ENCODE measurements around the gene PCDHB5.
"Not testable (repeated sequence)": the region's sequence is repeated elsewhere in the genome, so short reads cannot be mapped to it uniquely, and the experiment has no call there.

PCDHB5 gene

DNA sequence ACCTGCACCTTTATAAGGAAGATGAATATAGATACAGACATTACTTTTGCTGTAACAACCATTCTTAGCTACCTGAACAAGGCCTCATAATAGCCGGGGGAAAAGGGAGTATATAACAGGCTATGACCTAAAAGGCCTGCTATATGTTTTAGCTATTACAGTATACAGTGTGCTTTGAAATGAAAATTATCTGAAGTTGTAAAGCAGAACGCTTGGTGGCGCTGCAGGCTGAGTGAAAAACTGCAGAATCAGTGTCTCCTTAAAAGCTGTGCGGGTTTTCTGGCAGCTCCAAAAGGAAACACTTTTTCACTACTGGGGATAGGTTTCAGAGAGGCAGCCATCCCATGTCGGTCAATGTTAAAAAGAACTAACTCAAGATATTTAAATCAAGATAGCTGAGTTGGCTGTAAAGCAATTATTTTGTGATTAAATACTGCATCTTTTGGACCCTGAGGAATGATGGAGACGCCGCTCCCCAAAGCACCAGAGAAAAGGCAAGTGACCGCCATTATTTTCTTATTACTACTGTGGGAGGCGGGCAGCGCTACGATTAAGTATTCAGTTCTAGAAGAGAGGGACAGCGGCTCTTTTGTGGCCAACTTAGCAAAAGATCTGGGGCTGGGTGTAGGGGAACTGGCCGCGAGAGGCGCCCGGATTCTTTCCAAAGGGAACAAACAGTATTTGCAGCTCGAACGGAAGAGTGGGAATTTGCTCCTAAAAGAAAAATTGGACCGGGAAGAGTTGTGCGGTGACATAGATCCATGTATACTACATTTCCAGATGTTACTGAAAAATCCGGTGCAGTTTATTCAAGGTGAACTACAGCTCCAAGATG lies 20.8 kb downstream of the PCDHB5 start:
- DNase-seq, result no peak

DNA sequence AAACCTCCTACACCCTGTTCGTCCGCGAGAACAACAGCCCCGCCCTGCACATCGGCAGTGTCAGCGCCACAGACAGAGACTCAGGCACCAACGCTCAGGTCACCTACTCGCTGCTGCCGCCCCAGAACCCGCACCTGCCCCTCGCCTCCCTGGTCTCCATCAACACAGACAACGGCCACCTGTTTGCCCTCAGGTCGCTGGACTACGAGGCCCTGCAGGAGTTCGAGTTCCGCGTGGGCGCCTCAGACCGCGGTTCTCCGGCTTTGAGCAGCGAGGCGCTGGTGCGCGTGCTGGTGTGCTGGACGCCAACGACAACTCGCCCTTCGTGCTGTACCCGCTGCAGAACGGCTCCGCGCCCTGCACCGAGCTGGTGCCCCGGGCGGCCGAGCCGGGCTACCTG lies 22.4 kb downstream of the PCDHB5 start:
- DNase-seq, result not testable (repeated sequence)

DNA sequence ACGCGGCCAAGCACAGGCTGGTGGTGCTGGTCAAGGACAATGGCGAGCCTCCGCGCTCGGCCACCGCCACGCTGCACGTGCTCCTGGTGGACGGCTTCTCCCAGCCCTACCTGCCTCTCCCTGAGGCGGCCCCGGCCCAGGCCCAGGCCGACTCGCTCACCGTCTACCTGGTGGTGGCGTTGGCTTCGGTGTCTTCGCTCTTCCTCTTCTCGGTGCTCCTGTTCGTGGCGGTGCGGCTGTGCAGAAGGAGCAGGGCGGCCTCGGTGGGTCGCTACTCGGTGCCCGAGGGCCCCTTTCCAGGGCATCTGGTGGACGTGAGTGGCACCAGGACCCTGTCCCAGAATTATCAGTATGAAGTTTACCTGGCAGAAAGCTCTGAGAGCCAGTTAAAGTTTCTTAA lies 22.9 kb downstream of the PCDHB5 start:
- not testable (repeated sequence) for DNase-seq

DNA sequence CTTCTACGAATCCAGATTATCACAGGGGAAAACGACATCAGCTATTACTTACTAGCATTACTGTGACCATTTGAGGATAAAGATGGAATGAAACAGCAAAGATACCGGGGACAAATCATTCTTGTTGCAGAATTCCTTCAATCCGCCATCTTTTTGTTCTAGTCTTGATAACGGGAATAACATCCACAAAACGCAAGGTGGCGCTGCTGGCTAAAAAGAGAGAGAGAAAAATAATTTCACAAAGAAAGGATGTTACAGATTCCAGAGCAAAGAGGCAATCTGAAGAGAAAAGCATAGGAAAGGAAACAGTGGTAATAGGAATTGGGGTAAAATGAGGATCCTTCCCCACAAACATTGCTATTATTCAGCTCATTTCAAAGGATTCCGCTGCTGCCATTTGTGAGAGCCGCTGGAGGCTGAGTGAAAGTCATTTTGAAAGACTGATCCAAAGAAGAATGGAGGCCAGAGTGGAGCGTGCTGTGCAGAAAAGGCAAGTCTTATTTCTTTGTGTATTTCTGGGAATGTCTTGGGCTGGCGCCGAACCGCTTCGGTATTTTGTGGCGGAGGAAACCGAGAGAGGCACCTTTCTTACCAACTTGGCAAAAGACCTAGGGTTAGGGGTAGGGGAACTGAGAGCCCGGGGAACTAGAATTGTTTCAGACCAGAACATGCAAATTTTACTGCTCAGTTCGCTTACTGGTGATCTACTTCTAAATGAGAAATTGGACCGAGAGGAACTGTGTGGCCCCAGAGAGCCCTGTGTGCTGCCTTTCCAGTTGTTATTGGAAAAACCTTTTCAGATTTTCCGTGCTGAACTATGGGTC lies 37.6 kb downstream of the PCDHB5 start, which contains the start of gene PCDHB7:
TSS of gene PCDHB7 (plus strand) at position 264 of the 824 bp plus-strand sequence. CDS start at position 456, 192 bp downstream.
- peak in 1 of 2 donors; percentile 31 for DNase-seq

DNA sequence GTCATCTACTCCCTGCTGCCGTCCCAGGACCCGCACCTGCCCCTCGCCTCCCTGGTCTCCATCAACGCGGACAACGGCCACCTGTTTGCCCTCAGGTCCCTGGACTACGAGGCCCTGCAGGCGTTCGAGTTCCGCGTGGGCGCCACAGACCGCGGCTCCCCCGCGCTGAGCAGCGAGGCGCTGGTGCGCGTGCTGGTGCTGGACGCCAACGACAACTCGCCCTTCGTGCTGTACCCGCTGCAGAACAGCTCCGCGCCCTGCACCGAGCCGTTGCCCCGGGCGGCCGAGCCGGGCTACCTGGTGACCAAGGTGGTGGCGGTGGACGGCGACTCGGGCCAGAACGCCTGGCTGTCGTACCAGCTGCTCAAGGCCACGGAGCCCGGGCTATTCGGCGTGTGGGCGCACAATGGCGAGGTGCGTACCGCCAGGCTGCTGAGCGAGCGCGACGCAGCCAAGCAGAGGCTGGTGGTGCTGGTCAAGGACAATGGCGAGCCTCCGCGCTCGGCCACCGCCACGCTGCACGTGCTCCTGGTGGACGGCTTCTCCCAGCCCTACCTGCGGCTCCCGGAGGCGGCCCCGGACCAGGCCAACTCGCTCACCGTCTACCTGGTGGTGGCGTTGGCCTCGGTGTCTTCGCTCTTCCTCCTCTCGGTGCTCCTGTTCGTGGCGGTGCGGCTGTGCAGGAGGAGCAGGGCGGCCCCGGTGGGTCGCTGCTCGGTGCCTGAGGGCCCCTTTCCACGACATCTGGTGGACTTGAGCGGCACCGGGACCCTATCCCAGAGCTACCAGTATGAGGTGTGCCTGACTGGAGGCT lies 39.5 kb downstream of the PCDHB5 start:
- not testable (repeated sequence) for DNase-seq

DNA sequence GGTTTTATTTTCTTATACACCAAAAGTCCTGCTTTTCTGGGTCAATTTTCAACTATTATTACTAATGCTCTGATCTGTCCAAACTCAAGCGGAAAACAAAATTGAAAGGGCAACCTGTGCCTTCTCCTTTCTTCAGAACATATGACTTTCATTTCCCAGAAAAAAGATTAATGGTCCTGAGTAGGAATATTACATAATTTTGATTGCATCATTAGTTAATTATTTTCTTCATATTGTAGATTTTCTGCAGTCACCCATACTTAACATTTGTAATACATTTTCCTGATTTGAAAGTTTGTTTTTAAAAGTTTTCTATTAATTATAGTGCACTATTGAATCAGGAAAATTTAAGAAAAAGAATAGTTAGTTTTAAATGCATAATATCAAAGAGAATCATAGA lies 40.9 kb downstream of the PCDHB5 start:
- no peak for DNase-seq

DNA sequence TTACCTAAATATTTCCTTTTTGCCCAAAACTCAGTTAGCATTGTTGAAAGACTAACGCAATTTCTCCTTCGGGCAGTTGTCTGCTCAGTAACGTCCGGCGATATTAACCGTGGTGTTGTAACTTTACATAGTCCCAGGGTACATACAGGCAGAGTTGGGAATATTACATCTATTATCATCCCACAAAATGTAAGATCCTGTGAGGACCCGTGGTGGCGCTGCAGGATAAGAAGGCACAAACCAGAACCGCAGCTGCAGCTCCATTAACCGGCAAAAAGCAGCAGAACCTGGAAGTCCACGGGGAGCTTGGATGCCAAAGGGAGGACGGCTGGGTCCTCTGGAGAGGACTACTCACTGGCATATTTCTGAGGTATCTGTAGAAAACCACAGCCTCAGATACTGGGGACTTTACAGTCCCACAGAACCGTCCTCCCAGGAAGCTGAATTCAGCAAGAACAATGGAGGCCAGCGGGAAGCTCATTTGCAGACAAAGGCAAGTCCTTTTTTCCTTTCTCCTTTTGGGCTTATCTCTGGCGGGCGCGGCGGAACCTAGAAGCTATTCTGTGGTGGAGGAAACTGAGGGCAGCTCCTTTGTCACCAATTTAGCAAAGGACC lies 42.7 kb downstream of the PCDHB5 start, which contains the start of gene PCDHB8:
TSS of gene PCDHB8 (plus strand) at position 214 of the 615 bp plus-strand sequence. CDS start at position 459, 245 bp downstream.
- DNase-seq, result not testable (repeated sequence)

DNA sequence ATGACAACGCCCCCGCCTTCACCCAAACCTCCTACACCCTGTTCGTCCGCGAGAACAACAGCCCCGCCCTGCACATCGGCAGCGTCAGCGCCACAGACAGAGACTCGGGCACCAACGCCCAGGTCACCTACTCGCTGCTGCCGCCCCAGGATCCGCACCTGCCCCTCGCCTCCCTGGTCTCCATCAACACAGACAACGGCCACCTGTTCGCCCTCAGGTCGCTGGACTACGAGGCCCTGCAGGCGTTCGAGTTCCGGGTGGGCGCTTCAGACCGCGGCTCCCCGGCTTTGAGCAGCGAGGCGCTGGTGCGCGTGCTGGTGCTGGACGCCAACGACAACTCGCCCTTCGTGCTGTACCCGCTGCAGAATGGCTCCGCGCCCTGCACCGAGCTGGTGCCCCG lies 44.4 kb downstream of the PCDHB5 start:
- DNase-seq, result not testable (repeated sequence)

DNA sequence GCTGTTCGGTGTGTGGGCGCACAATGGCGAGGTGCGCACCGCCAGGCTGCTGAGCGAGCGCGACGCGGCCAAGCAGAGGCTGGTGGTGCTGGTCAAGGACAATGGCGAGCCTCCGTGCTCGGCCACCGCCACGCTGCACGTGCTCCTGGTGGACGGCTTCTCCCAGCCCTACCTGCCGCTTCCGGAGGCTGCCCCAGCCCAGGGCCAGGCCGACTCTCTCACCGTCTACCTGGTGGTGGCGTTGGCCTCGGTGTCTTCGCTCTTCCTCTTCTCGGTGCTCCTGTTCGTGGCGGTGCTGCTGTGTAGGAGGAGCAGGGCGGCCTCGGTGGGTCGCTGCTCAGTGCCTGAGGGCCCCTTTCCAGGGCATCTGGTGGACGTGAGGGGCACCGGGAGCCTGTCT lies 44.9 kb downstream of the PCDHB5 start:
- not testable (repeated sequence) for DNase-seq

DNA sequence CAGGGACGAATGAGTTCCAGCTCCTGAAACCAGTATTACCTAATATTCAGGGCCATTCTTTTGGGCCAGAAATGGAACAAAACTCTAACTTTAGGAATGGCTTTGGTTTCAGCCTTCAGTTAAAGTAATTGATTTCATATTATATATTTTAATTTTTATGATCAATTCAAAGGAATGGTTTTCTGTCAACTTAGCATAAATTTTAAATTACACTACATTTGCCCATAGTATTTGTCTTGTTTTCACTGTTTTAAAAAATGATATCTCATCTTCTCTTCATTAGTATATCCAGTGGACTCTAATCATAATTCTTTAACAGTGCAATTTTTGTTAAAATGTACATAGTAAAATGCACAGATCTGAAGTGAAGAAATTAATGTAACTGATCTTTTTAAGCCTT lies 45.3 kb downstream of the PCDHB5 start:
- no peak for DNase-seq

DNA sequence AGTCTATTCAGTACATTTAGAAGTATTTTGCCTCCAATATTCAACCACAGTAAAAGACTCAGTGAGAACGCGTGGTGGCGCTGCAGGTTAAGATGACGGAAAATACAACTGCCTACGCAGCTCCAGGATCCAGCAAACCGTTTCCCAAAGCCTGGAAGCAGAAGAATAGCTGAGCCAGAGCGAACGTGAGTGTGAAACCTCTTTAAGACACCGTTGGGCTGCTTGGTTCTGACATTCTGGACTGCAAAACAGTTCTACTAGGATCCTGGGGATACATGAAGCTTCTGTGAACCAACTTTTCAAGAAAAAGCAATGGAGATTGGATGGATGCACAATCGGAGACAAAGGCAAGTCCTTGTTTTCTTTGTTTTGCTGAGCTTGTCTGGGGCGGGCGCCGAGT lies 47.2 kb downstream of the PCDHB5 start, which contains the start of gene PCDHB16:
TSS of gene PCDHB16 (plus strand) at position 140 of the 400 bp plus-strand sequence. CDS start at position 313, 173 bp downstream.
- peak in 1 of 2 donors; percentile 11 for DNase-seq

DNA sequence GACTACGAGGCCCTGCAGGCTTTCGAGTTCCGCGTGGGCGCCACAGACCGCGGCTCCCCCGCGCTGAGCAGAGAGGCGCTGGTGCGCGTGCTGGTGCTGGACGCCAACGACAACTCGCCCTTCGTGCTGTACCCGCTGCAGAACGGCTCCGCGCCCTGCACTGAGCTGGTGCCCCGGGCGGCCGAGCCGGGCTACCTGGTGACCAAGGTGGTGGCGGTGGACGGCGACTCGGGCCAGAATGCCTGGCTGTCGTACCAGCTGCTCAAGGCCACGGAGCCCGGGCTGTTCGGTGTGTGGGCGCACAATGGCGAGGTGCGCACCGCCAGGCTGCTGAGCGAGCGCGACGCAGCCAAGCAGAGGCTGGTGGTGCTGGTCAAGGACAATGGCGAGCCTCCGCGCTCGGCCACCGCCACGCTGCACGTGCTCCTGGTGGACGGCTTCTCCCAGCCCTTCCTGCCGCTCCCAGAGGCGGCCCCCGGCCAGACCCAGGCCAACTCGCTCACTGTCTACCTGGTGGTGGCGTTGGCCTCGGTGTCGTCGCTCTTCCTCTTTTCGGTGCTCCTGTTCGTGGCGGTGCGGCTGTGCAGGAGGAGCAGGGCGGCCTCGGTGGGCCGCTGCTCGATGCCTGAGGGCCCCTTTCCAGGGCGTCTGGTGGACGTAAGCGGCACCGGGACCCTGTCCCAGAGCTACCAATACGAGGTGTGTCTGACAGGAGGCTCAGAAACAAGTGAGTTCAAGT lies 49.3 kb downstream of the PCDHB5 start:
- DNase-seq, result not testable (repeated sequence)

DNA sequence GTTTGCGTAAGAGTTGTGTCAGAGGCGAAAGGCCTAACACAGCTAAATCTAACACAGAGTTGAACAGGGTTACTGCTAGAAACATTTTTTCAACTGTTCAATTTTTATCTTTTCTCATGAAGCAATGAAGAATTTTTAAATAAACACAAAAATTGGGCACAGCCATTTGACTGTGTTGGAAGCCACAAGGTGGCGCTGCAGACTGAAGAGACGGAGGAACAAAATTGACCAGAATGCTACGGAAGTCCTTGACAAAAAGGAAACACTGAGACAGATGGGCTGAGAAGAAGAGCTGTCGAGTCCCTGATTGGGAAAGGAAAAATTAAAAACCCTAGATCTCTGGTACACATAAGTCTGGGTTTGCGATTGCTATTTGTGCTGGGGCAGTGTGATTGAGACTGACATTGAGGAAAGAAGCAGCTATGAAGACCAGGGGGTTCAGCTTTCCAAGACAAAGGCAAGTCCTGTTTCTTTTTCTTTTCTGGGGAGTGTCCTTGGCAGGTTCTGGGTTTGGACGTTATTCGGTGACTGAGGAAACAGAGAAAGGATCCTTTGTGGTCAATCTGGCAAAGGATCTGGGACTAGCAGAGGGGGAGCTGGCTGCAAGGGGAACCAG lies 52.0 kb downstream of the PCDHB5 start, which contains the start of gene PCDHB9:
TSS of gene PCDHB9 (plus strand) at position 265 of the 616 bp plus-strand sequence. CDS start at position 423, 158 bp downstream.
- DNase-seq, result peak; percentile 35 to 42
